Lower leg skin (tissue), 4 donors: ENCODE measurements around the gene LMO2. TPM values are rescaled to one million over a fixed set of nuclear protein-coding genes. Genes with fewer than 3 reads are reported as not detected.
"Not testable (repeated sequence)": the region's sequence is repeated elsewhere in the genome, so short reads cannot be mapped to it uniquely, and the experiment has no call there.

ENCODE experiments used
- DNase-seq, 2 donors: peaks; one replicate each; pipeline ENCODE4 v3.0.0-alpha.2; 2019; ENCODE audit warnings: low spot score in 2 of 2
- H3K4me3 ChIP-seq: fragments of 200-600 bp; sonication (generic); 2 replicates; pipeline ENCODE4 v1.5.1; 2017; ENCODE audit warnings: mild to moderate bottlenecking, low read depth; ENCODE audit not compliant: poor library complexity, severe bottlenecking
- POLR2A ChIP-seq, 2 donors: fragments of 450-650 bp; IDR thresholded peaks; one replicate each; pipeline ENCODE4 v1.6.1; 2016 to 2017; ENCODE audit warnings: antibody characterized with exemption in 2 of 2, mild to moderate bottlenecking in 1 of 2, moderate library complexity in 1 of 2
- WGBS, 2 donors: methylation state at CpG; one replicate each; pipeline ENCODE4 v1.1.5; 2018; 5-methylcytosine and 5-hydroxymethylcytosine counted together
- intact Hi-C: fragments of 100-400 bp; cut with DNase I; formaldehyde crosslinking; loops from one replicate; pipeline ENCODE4 v1.15.0; 2023; ENCODE audit warnings: low total_unique reads
- total RNA-seq, 4 donors: library from RNA; depleted of rRNA; stranded (reverse); fragments of >200 nt; gene quantifications; one replicate each; pipeline ENCODE4 v1.1.0, GENCODE V29; 2016
- TF ChIP-seq, protein P1 (sequence below), 3 donors: fragments of 450-650 bp; IDR thresholded peaks; one replicate each; pipeline ENCODE4 v1.5.1; 2016; ENCODE audit warnings: antibody characterized with exemption in 3 of 3, mild to moderate bottlenecking in 3 of 3, moderate library complexity in 2 of 3

LMO2 gene
- total RNA-seq, 4 donors from 2014 or later, result 2.2 to 15.6 (median 9.8) TPM

- no peak for DNase-seq
- 67 to 87% methylated on average over 1 of the region's 1 CpG for WGBS, 2 donors
- TF ChIP-seq, protein P1, sequence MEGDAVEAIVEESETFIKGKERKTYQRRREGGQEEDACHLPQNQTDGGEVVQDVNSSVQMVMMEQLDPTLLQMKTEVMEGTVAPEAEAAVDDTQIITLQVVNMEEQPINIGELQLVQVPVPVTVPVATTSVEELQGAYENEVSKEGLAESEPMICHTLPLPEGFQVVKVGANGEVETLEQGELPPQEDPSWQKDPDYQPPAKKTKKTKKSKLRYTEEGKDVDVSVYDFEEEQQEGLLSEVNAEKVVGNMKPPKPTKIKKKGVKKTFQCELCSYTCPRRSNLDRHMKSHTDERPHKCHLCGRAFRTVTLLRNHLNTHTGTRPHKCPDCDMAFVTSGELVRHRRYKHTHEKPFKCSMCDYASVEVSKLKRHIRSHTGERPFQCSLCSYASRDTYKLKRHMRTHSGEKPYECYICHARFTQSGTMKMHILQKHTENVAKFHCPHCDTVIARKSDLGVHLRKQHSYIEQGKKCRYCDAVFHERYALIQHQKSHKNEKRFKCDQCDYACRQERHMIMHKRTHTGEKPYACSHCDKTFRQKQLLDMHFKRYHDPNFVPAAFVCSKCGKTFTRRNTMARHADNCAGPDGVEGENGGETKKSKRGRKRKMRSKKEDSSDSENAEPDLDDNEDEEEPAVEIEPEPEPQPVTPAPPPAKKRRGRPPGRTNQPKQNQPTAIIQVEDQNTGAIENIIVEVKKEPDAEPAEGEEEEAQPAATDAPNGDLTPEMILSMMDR (IDR thresholded peaks at IDR 0.05), result no peak
- TF ChIP-seq POLR2A (IDR thresholded peaks at IDR 0.05), result no peak
- intact Hi-C loops, result no loop called here
- no peak overlapping the region for H3K4me3 ChIP-seq
Measured at GRCh38 chr11:33919645-33920044, 27.8 kb upstream of the LMO2 start.

DNA sequence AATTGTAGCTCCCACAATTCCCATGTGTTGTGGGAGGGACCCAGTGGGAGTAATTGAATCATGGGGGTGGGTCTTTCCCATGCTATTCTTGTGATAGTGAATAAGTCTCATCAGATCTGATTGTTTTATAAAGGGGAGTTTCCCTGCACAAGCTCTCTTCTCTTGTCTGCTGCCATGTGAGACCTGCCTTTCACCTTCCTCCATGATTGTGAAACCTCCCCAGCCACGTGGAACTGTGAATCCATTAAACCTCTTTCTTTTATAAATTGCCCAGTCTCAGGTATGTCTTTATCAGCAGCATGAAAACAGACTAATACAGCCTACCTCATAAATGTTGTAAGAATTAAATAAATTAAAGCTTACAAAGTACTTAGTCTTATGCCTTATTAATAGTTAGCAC lies 25.5 kb upstream of the LMO2 start:
- DNase-seq, intact Hi-C loops, H3K4me3 ChIP-seq: not testable (repeated sequence)
- 68 to 84% methylated on average over 1 of the region's 1 CpG for WGBS, 2 donors

- no peak for DNase-seq
- intact Hi-C loops, result no loop called here
- no peak overlapping the region for H3K4me3 ChIP-seq
- TF ChIP-seq POLR2A (IDR thresholded peaks at IDR 0.05), result no peak
- TF ChIP-seq, protein P1 (IDR thresholded peaks at IDR 0.05), result no peak
Measured at GRCh38 chr11:33916736-33917135, 24.9 kb upstream of the LMO2 start.

DNA sequence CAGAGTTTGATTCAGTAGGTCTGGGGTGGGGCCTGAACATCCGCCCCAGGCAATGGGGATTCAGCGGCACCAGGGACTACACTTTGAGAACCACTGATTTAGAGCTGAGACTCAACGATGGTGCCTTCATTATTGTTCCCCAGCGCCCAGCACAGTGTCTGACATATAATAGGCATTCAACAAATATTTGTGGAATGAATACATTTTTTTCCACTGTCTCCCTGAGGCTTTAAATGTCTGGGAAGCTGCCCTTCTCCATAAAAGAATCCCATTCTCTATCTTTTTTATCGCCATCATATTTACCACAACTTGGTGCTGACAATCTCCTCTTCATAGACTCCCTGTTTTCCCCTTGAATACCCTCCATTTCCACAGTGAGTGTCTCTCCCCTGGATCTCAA lies 23.6 kb upstream of the LMO2 start:
- intact Hi-C loops, result no loop called here
- DNase-seq, result no peak
- 62 to 68% methylated on average over 5 of the region's 5 CpGs for WGBS, 2 donors
- no peak for TF ChIP-seq POLR2A (IDR thresholded peaks at IDR 0.05)
- TF ChIP-seq, protein P1 (IDR thresholded peaks at IDR 0.05), result no peak
- no peak overlapping the region for H3K4me3 ChIP-seq

- TF ChIP-seq, protein P1 (IDR thresholded peaks at IDR 0.05), result no peak
- no peak for TF ChIP-seq POLR2A (IDR thresholded peaks at IDR 0.05)
- intact Hi-C loops, result no loop called here
Measured at GRCh38 chr11:33913991-33914390, 22.1 kb upstream of the LMO2 start.

GRCh38 chr11:33912405-33913361 lies 20.8 kb upstream of the LMO2 start:
- no peak overlapping the region for H3K4me3 ChIP-seq
- WGBS, 2 donors, result 44 to 48% methylated on average over 12 of the region's 12 CpGs
- intact Hi-C loops, result no loop called here
- no peak for DNase-seq
- no peak for TF ChIP-seq POLR2A (IDR thresholded peaks at IDR 0.05)
- TF ChIP-seq, protein P1 (IDR thresholded peaks at IDR 0.05), result no peak

More at GRCh38 chr11:33913991-33914390, 22.1 kb upstream of the LMO2 start:
- DNase-seq, result no peak
- H3K4me3 ChIP-seq, result no peak overlapping the region
- WGBS, 2 donors, result 88 to 95% methylated on average over 2 of the region's 2 CpGs
